Hippocampal formation (tissue), 2 donors: ENCODE measurements around the gene MARCHF10.

Experiments used
- DNase-seq, 2 donors: peaks; one replicate each; lab custom pipeline; 2025; lab: John Stamatoyannopoulos, UW

Gene MARCHF10

GRCh38 chr17:62751060-62751691, 56.9 kb downstream of the MARCHF10 start:
- no peak for DNase-seq

- peak in 1 of 2 donors; percentile 5 for DNase-seq
Measured at GRCh38 chr17:62750631-62751051, 57.5 kb downstream of the MARCHF10 start.

GRCh38 chr17:62749926-62750325, 58.2 kb downstream of the MARCHF10 start:
- DNase-seq: no peak

DNA sequence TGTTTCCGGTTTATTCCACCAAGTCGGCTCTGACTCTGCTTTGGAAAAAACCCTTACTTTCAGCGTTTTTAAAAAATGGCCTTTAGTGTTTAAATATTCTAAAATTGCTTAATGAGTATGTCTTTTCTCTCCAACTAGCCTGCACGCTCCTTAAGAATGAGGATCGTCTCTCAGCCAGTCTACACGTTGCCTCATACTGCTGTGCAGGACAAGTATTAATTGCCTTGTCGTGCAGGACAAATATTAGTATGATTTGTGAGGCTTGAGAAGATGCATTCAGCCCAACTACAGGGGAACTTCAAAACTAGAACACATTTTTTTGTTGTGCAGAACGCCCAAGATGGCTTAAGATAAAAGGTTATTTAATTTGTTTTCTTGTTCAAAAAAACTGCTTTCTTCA, 61.2 kb downstream of the MARCHF10 start:
- DNase-seq: no peak

GRCh38 chr17:62745806-62746205, 62.3 kb downstream of the MARCHF10 start:
- no peak for DNase-seq

- no peak for DNase-seq
Measured at GRCh38 chr17:62744259-62744658, 63.9 kb downstream of the MARCHF10 start.

DNA sequence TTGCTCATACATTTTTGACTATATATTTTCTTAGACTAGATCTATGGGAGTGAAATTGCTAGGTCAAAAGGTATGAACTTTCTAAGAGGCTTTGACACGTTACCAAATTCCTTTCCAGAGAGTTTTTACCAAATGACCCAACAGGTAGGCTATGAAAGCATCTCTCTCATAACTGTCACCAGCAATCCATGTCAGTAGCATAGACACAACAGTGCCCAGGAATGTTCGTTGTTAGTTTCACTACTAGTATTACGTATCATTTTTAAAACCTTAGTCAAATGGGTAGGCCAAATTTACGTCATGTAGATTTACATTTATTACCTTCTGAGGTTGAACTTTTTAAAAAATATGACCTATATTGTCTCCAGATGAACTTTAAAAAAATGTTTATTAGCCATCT, 66.8 kb downstream of the MARCHF10 start:
- DNase-seq: no peak

GRCh38 chr17:62739645-62740388, 68.3 kb downstream of the MARCHF10 start:
- no peak for DNase-seq

GRCh38 chr17:62738281-62738680, 69.8 kb downstream of the MARCHF10 start:
- DNase-seq: no peak

DNA sequence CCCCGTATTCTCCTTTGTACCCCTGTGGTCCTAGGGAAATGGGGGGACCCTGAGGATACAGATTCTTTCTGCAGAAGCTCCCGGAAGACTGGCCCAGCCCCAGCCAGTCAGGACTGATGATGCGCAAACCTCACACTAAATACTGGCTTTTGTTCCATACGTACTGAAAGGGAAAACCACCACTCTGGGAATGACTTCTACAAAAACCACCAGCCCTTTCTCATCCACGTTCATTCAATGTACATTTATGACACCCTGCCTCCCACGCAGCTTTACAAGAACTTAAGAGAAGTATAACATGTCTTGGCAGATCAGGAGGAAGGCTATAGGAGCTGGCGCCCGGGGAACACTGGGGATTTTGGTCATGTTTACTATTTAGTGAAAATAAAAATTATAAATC, 70.6 kb downstream of the MARCHF10 start:
- no peak for DNase-seq

DNA sequence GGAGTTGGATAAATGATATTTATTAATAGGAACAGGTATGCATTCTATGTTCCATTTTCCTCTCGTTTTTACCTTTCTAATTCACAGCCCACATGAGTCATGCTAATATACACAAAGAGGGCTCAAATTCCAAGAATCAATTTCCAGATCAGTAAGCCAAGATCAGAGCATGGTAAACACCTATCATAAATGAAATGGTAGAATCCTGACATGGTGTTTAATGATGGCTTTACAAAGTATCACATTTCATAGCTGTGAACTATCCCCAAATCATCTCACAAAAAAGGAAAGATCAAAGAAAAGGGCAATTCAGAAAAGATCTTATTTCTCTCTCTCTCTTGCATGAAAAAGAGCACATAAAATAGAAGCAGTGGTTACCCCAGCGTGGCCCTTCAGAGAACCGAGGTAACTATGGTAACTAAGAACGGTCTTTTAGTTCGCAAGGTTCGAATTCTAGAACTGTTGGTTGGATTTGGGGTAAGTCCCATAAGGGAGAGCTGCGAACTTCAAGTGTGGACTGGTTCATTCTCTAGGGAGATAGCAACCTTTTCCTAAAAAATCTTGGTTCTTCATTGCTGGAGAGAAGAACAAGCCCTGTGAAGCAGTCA, 73.0 kb downstream of the MARCHF10 start:
- no peak for DNase-seq

DNA sequence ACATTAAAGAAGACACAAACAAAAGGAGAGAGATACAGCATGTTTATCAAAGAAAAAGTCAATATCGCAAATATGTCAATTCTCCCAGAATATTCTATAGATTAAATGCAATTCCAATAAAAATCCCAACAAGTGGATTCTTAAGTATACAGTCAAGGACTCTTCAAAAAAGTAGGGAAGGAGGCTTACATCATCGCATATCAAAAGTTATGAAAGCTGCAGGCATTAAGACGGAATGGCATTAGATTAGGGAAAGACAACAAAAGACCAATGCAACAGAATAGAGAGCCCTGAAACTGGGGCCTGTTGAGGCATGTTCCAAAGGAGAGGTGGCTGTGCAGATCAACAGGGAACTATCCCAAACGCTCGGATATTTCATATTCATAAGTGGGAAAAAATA, 76.0 kb downstream of the MARCHF10 start:
- DNase-seq: no peak

DNA sequence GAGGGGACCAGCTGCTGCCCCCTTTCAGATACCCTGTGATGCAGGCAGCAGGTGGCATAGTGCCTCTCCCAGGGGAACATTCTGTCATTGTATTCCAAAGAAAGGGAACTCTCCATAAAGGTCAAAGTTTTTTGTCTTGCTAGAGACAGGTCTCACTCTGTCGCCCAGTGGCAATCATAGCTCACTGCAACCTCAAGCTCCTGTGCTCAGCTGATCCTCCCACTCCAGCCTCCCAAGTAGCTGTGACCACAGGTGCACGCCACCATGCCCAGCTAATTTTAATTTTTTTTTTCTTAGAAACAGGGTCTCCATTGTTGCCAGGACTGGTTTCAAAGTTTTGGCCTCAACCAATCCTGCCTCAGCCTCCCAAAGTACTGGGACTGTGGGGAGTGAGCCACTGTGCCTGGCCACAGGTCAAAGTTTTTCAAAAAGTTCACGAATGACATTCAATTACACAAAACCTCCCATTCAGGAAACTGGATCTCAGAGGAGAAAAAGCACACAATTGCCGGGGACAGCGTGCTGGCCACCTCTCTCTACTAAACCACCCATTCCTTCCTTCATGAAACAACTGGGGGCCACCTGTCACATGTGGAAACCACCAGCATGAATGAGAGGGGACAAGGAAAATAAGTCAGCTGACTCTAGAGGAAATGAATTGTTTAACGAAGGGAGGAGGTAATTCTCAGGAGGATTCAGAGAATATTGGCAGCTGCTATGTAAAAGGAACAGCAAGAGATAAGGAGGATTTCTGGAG, 80.0 kb downstream of the MARCHF10 start:
- DNase-seq: no peak

GRCh38 chr17:62725791-62726249, 82.3 kb downstream of the MARCHF10 start:
- DNase-seq: no peak

GRCh38 chr17:62724398-62725146, 83.5 kb downstream of the MARCHF10 start:
- no peak for DNase-seq

- DNase-seq: no peak
Measured at GRCh38 chr17:62723842-62724241, 84.3 kb downstream of the MARCHF10 start.

GRCh38 chr17:62722625-62723024, 85.5 kb downstream of the MARCHF10 start:
- DNase-seq: no peak

DNA sequence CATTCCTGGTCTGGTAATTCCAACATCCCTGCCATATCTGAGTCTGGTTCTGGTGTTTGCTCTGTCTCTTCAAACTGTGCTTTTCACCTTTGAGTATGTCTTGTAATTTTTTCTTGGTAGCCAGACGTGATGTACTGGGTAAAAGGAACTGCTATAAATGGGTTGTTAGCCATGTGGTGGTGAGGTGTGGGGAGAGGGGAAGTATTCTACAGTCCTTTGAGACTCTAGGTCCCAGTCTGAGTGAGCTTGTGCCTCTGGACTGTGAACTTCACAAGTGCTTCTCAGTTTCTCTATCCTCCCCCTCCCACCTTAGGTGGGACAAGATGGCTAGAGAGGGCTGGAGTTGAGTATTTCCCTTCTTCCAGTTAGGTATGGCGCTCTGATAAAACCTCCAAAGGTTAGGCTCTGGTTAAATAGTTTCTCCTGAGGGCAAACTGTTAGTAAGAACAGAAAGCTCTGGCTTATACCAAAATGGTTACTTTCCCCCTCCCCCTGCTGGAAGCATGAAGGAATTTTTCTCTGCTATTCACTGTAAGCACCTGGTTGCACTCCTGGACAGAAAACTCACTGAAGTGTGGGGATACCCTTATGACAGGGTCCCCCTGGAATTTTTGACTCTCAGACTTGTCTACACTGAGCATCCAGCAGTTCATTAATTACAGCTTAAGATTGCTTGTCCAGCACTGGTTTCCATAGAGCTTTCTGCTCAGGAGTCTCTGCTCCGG, 87.8 kb downstream of the MARCHF10 start:
- no peak for DNase-seq

DNA sequence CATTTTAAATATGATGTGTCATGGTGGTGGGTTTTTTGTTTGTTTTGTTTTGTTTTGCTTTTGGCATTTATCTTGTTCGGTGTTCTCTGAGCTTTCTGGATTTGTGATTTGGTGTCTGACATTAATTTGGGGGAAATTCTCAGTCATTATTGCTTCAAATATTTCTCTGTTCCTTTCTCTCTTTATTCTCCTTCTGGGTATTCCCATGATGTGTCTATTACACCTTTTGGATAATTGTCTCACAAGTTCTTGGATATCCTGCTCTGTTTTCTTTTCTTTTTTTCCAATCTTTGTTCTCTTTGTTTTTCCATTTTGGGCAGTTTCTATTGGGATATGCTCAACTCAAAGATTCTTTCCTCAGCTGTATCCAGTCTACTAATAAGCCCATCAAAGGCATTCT, 88.5 kb downstream of the MARCHF10 start:
- DNase-seq: no peak

- DNase-seq: no peak
Measured at GRCh38 chr17:62718429-62718828, 89.7 kb downstream of the MARCHF10 start.

- no peak for DNase-seq
Measured at GRCh38 chr17:62717889-62718288, 90.2 kb downstream of the MARCHF10 start.
